HCT116 (cell line): Measurements from ENCODE around the gene LAMB2. TPM values are rescaled to one million over a fixed set of nuclear protein-coding genes. Genes with fewer than 3 reads are reported as not detected.

Source experiments
- ATAC-seq: fragments of 200-7000 bp; cut with Tn5 transposase; 2 replicates; pipeline ENCODE4 v1.9.1; 2020; ENCODE audit warnings: mild to moderate bottlenecking, moderate library complexity
- BruUV-seq: library from RNA; stranded (reverse); fragments of 400-500 nt; replicated peaks from 2 replicates; lab custom pipeline; 2021; lab: Mats Ljungman, UMichigan
- CTCF ChIA-PET: fragments of 300-600 bp; sonication (Branson Sonifier 250); formaldehyde crosslinking; loops from one replicate; lab custom pipeline; 2021; ENCODE audit warnings: antibody characterized with exemption; lab: Charles Lee
- POLR2A ChIA-PET: fragments of 300-600, 350-600 bp; sonication (Branson Sonifier 250); formaldehyde crosslinking; loops from one replicate; lab custom pipeline; 2021; ENCODE audit warnings: antibody characterized with exemption; lab: Charles Lee
- RAD21 ChIA-PET, 2 experiments: fragments of 300-600 bp; sonication (Branson Sonifier 250); formaldehyde crosslinking; loops; one replicate each; lab custom pipeline; 2023; ENCODE audit warnings: low total read pairs in 2 of 2; ENCODE audit not compliant: uncharacterized antibody in 2 of 2, unreplicated experiment in 2 of 2, low non-redundant PET in 1 of 2; lab: Charles Lee
- DNase-seq: peaks from one replicate; pipeline ENCODE4 v3.0.0-alpha.2; 2010; ENCODE audit warnings: low read depth, low spot score
- H2AFZ ChIP-seq: fragments of 200-600 bp; shearing (Covaris generic), sonication (generic); 2 replicates; pipeline ENCODE4 v1.6.1; 2017; ENCODE audit warnings: low read depth, mixed run types, mixed read lengths, antibody characterized with exemption, low read length; ENCODE audit not compliant: poor library complexity, severe bottlenecking
- H3K27ac ChIP-seq: 2 replicates; pipeline ENCODE4 v1.5.1; 2012; ENCODE audit warnings: low read depth, low read length
- H3K27me3 ChIP-seq: fragments of 200-600 bp; sonication (generic); 2 replicates; pipeline ENCODE4 v1.6.1; 2016; ENCODE audit warnings: mixed run types, low read length, mixed read lengths; ENCODE audit not compliant: insufficient read depth
- H3K36me3 ChIP-seq, 2 experiments: fragments of 200-500 bp in 1 of 2; fragments of 200-600 bp in 1 of 2; sonication (Bioruptor generic) in 1 of 2; sonication (generic) in 1 of 2; 2 replicates each; pipeline versions ENCODE4 v1.5.1 to v1.6.1; 2014 to 2016; ENCODE audit warnings: low read length in 2 of 2, inconsistent platforms in 1 of 2, mixed read lengths in 1 of 2, mixed run types in 1 of 2; ENCODE audit not compliant: insufficient read depth in 2 of 2, control insufficient read depth in 1 of 2
- H3K4me1 ChIP-seq, 2 experiments: fragments of 200-600 bp in 1 of 2; sonication (generic) in 1 of 2; 2 replicates each; pipeline versions ENCODE4 v1.5.1 to v1.6.1; 2012 to 2017; ENCODE audit warnings: low read length in 2 of 2, inconsistent platforms in 1 of 2, mild to moderate bottlenecking in 1 of 2, mixed read lengths in 1 of 2, mixed run types in 1 of 2, moderate library complexity in 1 of 2; ENCODE audit not compliant: insufficient read depth in 2 of 2, control insufficient read depth in 1 of 2
- H3K4me2 ChIP-seq: fragments of 200-600 bp; sonication (generic); 2 replicates; pipeline ENCODE4 v1.6.1; 2017; ENCODE audit warnings: mixed run types, low read length, mixed read lengths
- H3K4me3 ChIP-seq, 2 experiments: fragments of 200-600 bp in 1 of 2; sonication (generic) in 1 of 2; replicated peaks in 1 of 2; 2 replicates each; pipeline ENCODE4 v1.5.1; 2011 to 2016; ENCODE audit warnings: low read length in 2 of 2, control low read depth in 1 of 2, low read depth in 1 of 2, mild to moderate bottlenecking in 1 of 2, mixed read lengths in 1 of 2, mixed run types in 1 of 2
- H3K79me2 ChIP-seq: fragments of 200-600 bp; sonication (generic); 2 replicates; pipeline ENCODE4 v1.6.1; 2017; ENCODE audit warnings: mild to moderate bottlenecking, mixed run types, low read length, moderate library complexity, mixed read lengths; ENCODE audit not compliant: insufficient read depth
- H3K9ac ChIP-seq: fragments of 200-600 bp; sonication (generic); 2 replicates; pipeline ENCODE4 v1.6.1; 2016; ENCODE audit warnings: low read length, mixed read lengths
- H3K9me2 ChIP-seq: fragments of 200-600 bp; sonication (generic), shearing (Covaris generic); 2 replicates; pipeline ENCODE4 v1.6.1; 2017; ENCODE audit warnings: mixed run types, mild to moderate bottlenecking, moderate library complexity; ENCODE audit not compliant: insufficient read depth
- H3K9me3 ChIP-seq, 2 experiments: fragments of 200-500 bp in 1 of 2; fragments of 200-600 bp in 1 of 2; sonication (Bioruptor generic) in 1 of 2; sonication (generic) in 1 of 2; 2 replicates each; pipeline ENCODE4 v1.6.1; 2014 to 2017; ENCODE audit warnings: low read length in 2 of 2, mixed read lengths in 2 of 2, inconsistent platforms in 1 of 2, low read depth in 1 of 2, mild to moderate bottlenecking in 1 of 2, mixed run types in 1 of 2, moderate library complexity in 1 of 2; ENCODE audit not compliant: control insufficient read depth in 1 of 2, insufficient read depth in 1 of 2
- H4K20me1 ChIP-seq: fragments of 200-600 bp; sonication (generic), shearing (Covaris generic); 2 replicates; pipeline ENCODE4 v1.6.1; 2017; ENCODE audit warnings: mixed run types, mild to moderate bottlenecking, moderate library complexity; ENCODE audit not compliant: insufficient read depth
- CEBPB ChIP-seq: IDR thresholded peaks from 2 replicates; pipeline ENCODE4 v1.6.1; 2012; ENCODE audit warnings: low read depth
- CTCF ChIP-seq, 3 experiments: fragments of 200-600 bp in 1 of 3; sonication (generic) in 1 of 3; IDR thresholded peaks in 2 of 3; conservative IDR thresholded peaks in 1 of 3; 2 replicates each; pipeline ENCODE4 v1.5.1; 2012 to 2017; ENCODE audit warnings: low read depth in 2 of 3, low read length in 2 of 3, antibody characterized with exemption in 1 of 3, borderline replicate concordance in 1 of 3, control low read depth in 1 of 3, mild to moderate bottlenecking in 1 of 3, mixed read lengths in 1 of 3, mixed run types in 1 of 3, moderate library complexity in 1 of 3; ENCODE audit not compliant: insufficient read depth in 1 of 3
- MAX ChIP-seq: IDR thresholded peaks from 2 replicates; pipeline ENCODE4 v1.6.1; 2012
- POLR2AphosphoS5 ChIP-seq: IDR thresholded peaks from 2 replicates; pipeline ENCODE4 v1.6.1; 2011; ENCODE audit warnings: mild to moderate bottlenecking, low read depth, low read length, moderate library complexity
- REST ChIP-seq: IDR thresholded peaks from 2 replicates; pipeline ENCODE4 v1.6.1; 2012; ENCODE audit warnings: low read depth
- ZFX ChIP-seq: fragments of 450-650 bp; IDR thresholded peaks from 2 replicates; pipeline ENCODE4 v1.6.1; 2017
- intact Hi-C: fragments of 100-400 bp; cut with micrococcal nuclease; formaldehyde crosslinking; loops from 2 replicates; pipeline ENCODE4 v1.10.0; 2022
- total RNA-seq: library from RNA; stranded (reverse); gene quantifications from one replicate; pipeline ENCODE4 v1.2.1, GENCODE V29; 2021; ENCODE audit not compliant: unreplicated experiment

LAMB2 gene
- total RNA-seq, 1 experiment from 2014 or later: 213 TPM

- CTCF ChIA-PET: interaction anchor here (1.1 to 2.1 kb wide), 2 partner anchors 8 to 286 kb away, joined by 3 to 6 read pairs; partner anchors contain the start of gene KLHDC8B
- Histone ChIP-seq H4K20me1 (no peaks in the 10 kb centered on the region), H3K27me3 (no peaks in the 10 kb centered on the region), H2AFZ (no peak overlapping the region), H3K9ac (no peak overlapping the region), H3K4me1 (peaks cover 9 to 18% of the 10 kb centered on the region in 2 experiments), H3K27ac (no peak overlapping the region), H3K9me3 (no peaks in the 10 kb centered on the region), H3K9me2 (no peaks in the 10 kb centered on the region), H3K36me3 (peaks cover 11 to 17% of the 10 kb centered on the region in 2 experiments), H3K4me2 (no peak overlapping the region), H3K4me3 (no peak overlapping the region), H3K79me2 (peaks cover 32% of the 10 kb centered on the region)
- POLR2A ChIA-PET: no interaction called here
- no peak for ATAC-seq
- TF ChIP-seq POLR2AphosphoS5: peak; percentile 28; the same call in 1 of the 2 replicates
- TF ChIP-seq CEBPB: no peak
- no TSS peak for BruUV-seq
- intact Hi-C loops: no loop called here
- no peak for DNase-seq
- RAD21 ChIA-PET: no interaction called here
Observed at GRCh38 chr3:49162751-49163419, 30.0 kb upstream of the LAMB2 start.

- Histone ChIP-seq H3K4me3 (no peak overlapping the region), H3K27me3 (no peaks in the 10 kb centered on the region), H4K20me1 (no peaks in the 10 kb centered on the region), H2AFZ (no peak overlapping the region), H3K36me3 (peaks cover 11 to 17% of the 10 kb centered on the region in 2 experiments), H3K9ac (no peak overlapping the region), H3K79me2 (peaks cover 32% of the 10 kb centered on the region), H3K4me2 (no peak overlapping the region), H3K9me2 (no peaks in the 10 kb centered on the region), H3K27ac (no peak overlapping the region), H3K9me3 (no peaks in the 10 kb centered on the region), H3K4me1 (peaks cover 9 to 17% of the 10 kb centered on the region in 2 experiments)
- ChIA-PET POLR2A (no interaction called here), CTCF (interaction anchor here (1.1 to 2.1 kb wide), 2 partner anchors 9 to 287 kb away, joined by 3 to 6 read pairs; partner anchors contain the start of gene KLHDC8B), RAD21 (no interaction called here)
- BruUV-seq: no TSS peak
- DNase-seq (no peak), ATAC-seq (no peak)
- intact Hi-C loops: no loop called here
- no peak for TF ChIP-seq CTCF (IDR thresholded peaks at IDR 0.05 in 2 of 3, conservative IDR thresholded peaks at IDR 0.05 in 1 of 3; ENCODE audit: borderline replicate concordance in 1 of 3, insufficient read depth in 1 of 3, low read depth in 2 of 3, low read length in 2 of 3)
- no peak for TF ChIP-seq REST
- no peak for TF ChIP-seq MAX
- TF ChIP-seq ZFX: no peak
Observed at GRCh38 chr3:49161808-49162530, 29.1 kb upstream of the LAMB2 start.
